GM18526 (cell line): Measurements from ENCODE around the gene RALB.

Source experiments
- POLR2A ChIP-seq: IDR thresholded peaks from 3 replicates; pipeline ENCODE4 v1.6.1; 2011; ENCODE audit not compliant: insufficient read length; ENCODE audit errors: extremely low read depth

RALB gene

GRCh38 chr2:120236316-120236715 is 16.3 kb upstream of the RALB start:
- TF ChIP-seq POLR2A, result no peak

GRCh38 chr2:120236791-120237190 is 15.9 kb upstream of the RALB start:
- no peak for TF ChIP-seq POLR2A

DNA sequence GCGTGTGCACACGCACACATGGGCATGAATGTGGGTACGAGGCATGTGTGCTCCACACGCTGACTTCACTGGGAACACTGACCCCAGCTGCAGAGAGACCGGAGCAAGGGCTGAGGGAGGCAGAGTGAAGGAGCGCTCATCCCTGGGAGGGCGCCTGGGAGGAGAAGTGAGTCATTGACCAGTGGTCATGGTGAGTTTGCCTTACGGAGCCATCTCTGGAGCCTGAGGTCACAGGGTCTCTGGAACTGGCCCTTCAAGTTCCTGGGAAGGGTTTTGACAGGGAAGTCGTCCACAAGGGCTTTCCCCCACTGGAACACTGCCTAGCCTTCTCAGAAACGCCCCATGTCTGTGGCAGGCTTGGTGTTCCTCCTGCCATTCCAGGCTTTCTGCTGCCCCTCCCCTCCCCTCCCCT is 15.2 kb upstream of the RALB start:
- TF ChIP-seq POLR2A, result no peak

- TF ChIP-seq POLR2A, result no peak
Measured at GRCh38 chr2:120238728-120239487, 13.7 kb upstream of the RALB start.

DNA sequence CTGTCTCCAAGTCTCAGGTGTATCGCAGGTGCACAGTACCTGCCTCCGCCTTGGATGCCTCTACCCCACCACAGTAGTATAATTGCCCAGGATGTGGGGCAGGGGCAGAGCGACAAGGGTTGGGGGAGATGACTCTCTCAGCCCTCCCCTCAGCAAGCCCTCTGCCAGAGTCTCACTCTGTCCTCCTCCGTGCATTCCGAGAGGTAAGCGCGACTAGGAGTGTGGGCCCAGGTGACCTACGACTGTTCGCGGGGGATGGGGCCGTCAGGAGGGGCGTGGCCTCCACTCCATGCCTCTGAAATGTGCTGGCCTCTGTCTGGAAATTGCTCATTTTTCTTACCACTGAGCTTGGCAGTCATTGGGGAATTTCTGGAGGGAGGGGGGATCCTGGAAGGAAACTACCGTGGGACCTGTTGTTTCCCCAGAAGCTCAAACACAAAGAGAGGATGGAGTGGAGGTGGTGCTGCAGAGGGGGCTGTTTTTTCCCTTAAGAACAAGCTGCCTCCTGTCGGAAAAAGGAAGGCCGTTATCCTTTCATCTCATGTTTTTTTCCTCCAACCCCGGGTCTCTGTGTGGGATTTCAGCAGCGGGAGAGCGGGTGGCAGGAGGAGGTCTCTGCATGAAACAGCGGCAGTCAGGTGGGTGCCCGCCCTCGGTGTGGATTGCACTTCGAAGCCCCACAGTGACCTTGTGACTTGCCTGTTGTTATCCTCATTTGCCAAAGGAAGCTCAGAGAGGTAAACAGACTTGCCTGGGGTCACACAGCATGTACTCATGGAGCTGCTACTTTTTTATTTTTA is 13.0 kb upstream of the RALB start:
- no peak for TF ChIP-seq POLR2A

DNA sequence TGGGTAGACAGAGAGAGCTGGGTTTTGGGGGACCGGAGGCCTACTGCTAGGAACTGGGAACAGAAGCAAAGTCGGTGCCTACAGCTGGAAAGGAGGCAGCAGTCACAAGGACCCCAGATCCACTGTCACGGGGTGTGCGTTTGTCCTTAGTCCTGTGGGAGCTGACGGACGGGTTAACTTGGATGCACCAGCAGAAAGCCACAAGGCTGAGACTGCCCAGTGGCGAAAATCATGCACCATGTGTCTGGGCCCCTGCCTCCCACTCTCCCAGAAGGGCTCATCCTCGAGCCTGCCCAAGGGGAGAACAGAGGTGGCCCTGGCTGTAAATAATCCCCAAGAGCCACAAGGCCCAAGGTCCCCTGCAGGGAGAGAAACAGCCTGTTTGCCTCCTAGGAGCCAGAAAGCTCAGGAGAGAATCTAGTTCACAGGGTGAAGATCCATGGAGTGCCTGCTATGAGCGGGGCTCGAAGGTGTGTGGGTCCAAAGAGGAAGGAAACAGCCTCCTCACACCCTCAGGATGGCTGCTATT is 11.7 kb upstream of the RALB start:
- TF ChIP-seq POLR2A, result no peak

GRCh38 chr2:120241684-120242083 is 11.0 kb upstream of the RALB start:
- no peak for TF ChIP-seq POLR2A

DNA sequence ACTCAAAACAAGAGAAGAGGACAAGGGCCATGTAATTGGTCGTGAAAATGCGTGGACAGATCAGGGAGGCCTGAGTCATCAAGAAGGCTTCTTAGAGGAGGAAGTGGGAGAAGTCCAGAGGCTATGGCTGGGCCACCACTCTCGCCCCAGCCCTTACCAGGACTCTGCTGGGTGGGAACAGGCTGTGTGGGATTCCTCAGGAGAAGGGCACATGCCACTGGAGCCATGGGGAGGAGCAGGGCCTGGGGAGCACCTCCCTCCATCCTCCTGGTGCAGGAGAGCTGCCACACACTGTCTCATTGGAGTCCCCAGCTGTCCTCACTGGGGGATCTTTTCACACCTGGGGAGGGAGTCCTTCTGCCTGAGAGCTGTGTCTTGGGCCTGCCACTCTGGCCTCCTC is 9.4 kb upstream of the RALB start:
- TF ChIP-seq POLR2A, result no peak

DNA sequence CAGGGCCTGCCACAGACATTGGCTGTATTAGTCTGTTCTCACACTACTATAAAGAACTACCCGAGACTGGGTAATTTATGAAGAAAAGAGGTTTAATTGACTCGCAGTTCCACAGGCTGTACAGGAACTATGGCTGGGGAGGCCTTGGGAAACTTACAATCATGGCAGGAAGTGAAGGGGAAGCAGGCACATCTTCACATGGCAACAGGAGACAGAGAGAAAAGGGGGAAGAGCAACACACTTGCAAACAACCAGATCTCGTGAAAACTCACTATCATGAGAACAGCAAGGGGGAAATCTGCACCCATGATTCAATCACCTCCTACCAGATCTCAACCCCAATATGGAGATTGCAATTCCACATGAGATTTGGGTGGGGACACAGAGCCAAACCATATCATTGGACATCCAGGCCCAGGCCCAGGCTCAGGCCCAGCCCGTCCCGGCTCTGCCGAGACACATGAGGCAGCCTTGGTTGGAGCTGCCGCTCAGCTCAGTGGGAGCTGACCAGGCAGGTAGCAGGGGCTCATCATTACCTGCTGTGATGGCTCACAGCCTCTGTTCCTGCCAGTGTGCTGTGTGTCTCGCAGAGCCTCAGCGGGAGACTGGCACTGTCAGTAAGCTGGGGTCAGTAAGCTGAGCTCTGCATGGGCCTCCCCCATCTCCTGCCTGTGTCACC is 8.6 kb upstream of the RALB start:
- TF ChIP-seq POLR2A, result no peak

DNA sequence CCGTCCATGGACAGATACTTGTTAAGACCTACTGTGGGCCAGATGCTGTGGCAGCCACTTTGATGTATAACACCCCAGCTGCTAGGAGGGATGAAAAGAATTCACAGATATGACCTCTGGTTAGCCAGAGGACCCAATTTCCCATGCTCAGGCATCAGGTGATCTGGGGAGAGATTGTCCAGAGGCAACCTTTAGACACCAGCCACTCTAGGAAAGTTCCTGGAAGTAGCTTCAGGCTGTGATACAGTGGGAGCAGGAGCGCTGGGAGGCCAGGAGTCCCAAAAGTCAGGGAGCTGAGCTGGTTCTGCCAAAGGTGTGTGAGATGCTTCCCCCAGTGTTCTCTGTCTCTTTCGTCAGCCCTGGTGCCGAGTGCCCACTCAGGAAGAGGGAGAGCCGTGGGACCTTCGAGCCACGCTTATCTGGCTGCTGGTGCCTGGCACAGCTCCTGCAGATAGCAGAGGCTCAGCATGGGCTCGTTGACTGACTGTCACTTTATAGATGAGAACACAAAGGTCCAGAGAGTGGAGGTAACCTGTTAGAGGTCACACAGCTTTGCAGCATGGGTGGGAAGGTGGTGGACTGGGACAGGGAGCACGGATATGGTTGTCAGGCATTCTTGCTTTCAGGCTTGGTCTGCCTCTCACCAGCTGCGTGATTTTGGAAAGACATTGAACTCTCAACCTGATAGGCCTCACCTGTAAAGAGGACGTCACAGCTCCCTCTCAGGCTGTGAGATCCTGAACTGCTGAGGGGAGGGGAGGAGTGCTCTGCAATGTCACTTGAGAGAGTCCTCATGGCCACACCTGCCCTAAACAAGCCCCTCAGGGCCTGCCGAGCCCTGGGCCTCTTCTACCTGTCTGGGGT is 7.8 kb upstream of the RALB start:
- TF ChIP-seq POLR2A, result no peak

GRCh38 chr2:120245520-120246332 is 6.9 kb upstream of the RALB start:
- no peak for TF ChIP-seq POLR2A

- no peak for TF ChIP-seq POLR2A
Measured at GRCh38 chr2:120246546-120247300, 5.9 kb upstream of the RALB start.

GRCh38 chr2:120247851-120248250 is 4.8 kb upstream of the RALB start:
- no peak for TF ChIP-seq POLR2A
